Fibroblast of the conjunctiva (primary cell): ENCODE results near the gene ZNF112.
"Not testable (repeated sequence)": the region's sequence is repeated elsewhere in the genome, so short reads cannot be mapped to it uniquely, and the experiment has no call there.

Experiments
- DNase-seq: peaks from one replicate; pipeline ENCODE4 v3.0.0-alpha.2; 2010; ENCODE audit warnings: low read depth

The ZNF112 gene

GRCh38 chr19:44356383-44357111 is at the start of gene ZNF112:
TSS of gene ZNF112 (minus strand) at chr19:44356680. CDS start at chr19:44340539, 16,141 bp downstream.
- DNase-seq: peak; percentile 86

- DNase-seq: peak; percentile 95
These were observed 44.9 kb upstream of the ZNF112 start, which contains the start of gene ZNF285 for GRCh38 chr19:44401139-44402115. TSS of gene ZNF285 (minus strand) at chr19:44401608. CDS start at chr19:44397213, 4,395 bp downstream.

- DNase-seq: not testable (repeated sequence)
These were observed 32.8 kb upstream of the ZNF112 start for GRCh38 chr19:44389268-44389667.

GRCh38 chr19:44374789-44375188 is 18.3 kb upstream of the ZNF112 start:
- no peak for DNase-seq

GRCh38 chr19:44371815-44372480 is 15.5 kb upstream of the ZNF112 start:
- no peak for DNase-seq

GRCh38 chr19:44367024-44367423 is 10.5 kb upstream of the ZNF112 start:
- no peak for DNase-seq

GRCh38 chr19:44346556-44346955 is 9.9 kb downstream of the ZNF112 start:
- no peak for DNase-seq

GRCh38 chr19:44345959-44346358 is 10.5 kb downstream of the ZNF112 start:
- no peak for DNase-seq

GRCh38 chr19:44344255-44344654 is 12.2 kb downstream of the ZNF112 start:
- no peak for DNase-seq

GRCh38 chr19:44341794-44342193 is 14.7 kb downstream of the ZNF112 start:
- no peak for DNase-seq

- DNase-seq: not testable (repeated sequence)
These were observed 21.8 kb downstream of the ZNF112 start for GRCh38 chr19:44334639-44335038.

GRCh38 chr19:44332145-44332544 is 24.3 kb downstream of the ZNF112 start:
- no peak for DNase-seq

- DNase-seq: no peak
These were observed 40.6 kb downstream of the ZNF112 start for GRCh38 chr19:44315883-44316282.

- DNase-seq: no peak
These were observed 43.2 kb downstream of the ZNF112 start for GRCh38 chr19:44313231-44313630.

GRCh38 chr19:44308011-44308410 is 48.5 kb downstream of the ZNF112 start:
- DNase-seq: no peak

GRCh38 chr19:44306283-44306682 is 50.2 kb downstream of the ZNF112 start:
- no peak for DNase-seq

- no peak for DNase-seq
These were observed 51.0 kb downstream of the ZNF112 start for GRCh38 chr19:44305457-44305856.

- peak; percentile 97 for DNase-seq
These were observed 51.8 kb downstream of the ZNF112 start, which contains the start of gene ZNF235 for GRCh38 chr19:44304659-44305193. TSS of gene ZNF235 (minus strand) at chr19:44305025. CDS start at chr19:44303404, 1,621 bp downstream.

GRCh38 chr19:44303976-44304568 is 52.4 kb downstream of the ZNF112 start:
- peak; percentile 14 for DNase-seq

- DNase-seq: no peak
These were observed 53.2 kb downstream of the ZNF112 start for GRCh38 chr19:44303320-44303719.

- no peak for DNase-seq
These were observed 71.5 kb downstream of the ZNF112 start for GRCh38 chr19:44284968-44285367.
